Measurements from ENCODE around the gene PLA2G2F. TPM values are rescaled to one million over a fixed set of nuclear protein-coding genes. Genes with fewer than 3 reads are reported as not detected.

Gene PLA2G2F
- polyA plus RNA-seq, 3 donors: 0.40 to 0.64 (median 0.44) TPM

DNA sequence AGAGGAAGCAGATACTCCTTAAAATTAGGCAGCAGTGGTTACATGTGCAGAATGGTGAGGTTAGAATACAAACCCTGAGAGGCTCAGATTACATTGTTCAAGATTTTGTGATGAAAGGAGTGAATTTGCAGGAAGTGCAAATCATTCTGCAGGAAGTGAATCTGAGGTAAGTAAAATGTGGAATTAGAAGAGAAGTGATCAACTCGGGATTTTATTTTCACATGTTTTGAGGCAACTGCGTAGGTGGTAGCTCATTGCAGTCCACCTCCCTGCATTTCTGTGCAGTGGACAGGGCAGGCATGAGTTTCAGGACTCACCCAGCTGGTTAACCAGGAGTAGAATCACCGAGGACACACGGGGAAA is 49.3 kb downstream of the PLA2G2F start:
- DNase-seq: no peak

DNA sequence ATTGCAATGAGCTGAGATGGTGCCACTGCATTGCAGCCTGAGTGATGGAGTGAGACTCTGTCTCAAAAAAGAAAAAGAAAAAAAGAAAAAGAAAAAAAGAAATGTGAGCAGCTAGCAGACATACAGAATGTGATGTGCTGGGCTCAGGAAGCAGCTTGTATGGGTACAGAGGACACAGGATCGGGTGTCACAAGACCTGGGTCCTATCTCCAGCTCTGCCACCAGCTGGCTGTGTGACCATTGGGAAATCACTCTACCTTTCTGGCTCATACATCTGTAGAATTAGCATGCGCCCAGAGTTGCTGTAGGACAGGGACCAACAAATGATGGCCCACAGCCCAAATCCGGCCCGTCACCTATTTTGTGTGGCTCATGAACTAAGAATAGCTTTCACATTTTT is 50.5 kb downstream of the PLA2G2F start:
- DNase-seq: no peak

DNA sequence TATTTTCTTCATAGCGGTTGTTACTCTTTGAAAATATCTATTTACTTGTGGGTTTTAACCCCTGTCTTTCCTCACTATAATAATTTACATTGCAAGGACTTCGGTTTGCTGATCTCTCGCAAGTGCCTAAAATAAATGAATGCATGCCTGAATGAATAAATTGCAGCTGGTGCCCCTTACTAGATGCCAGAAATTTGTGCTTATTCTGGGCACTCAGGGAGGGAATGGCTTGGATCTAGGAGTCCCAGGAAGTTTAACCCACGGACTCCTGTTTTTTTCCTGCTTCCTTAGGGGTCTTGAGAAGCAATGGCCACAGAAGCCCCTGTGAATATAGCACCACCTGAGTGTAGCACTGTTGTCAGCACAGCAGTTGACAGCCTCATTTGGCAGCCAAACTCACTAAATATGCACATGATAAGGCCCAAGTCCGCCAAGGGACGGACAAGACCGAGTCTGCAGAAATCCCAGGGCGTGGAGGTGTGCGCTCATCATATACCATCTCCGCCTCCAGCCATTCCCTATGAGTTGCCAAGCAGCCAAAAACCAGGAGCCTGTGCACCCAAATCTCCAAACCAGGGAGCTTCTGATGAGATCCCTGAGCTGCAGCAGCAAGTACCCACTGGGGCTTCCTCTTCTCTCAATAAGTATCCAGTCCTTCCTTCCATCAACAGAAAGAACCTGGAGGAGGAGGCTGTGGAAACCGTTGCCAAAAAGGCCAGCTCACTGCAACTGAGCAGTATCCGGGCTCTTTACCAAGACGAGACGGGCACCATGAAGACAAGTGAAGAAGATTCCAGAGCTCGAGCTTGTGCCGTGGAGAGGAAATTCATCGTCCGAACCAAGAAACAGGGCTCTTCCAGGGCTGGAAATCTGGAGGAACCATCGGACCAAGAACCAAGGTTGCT is 51.4 kb downstream of the PLA2G2F start:
- no peak for DNase-seq

DNA sequence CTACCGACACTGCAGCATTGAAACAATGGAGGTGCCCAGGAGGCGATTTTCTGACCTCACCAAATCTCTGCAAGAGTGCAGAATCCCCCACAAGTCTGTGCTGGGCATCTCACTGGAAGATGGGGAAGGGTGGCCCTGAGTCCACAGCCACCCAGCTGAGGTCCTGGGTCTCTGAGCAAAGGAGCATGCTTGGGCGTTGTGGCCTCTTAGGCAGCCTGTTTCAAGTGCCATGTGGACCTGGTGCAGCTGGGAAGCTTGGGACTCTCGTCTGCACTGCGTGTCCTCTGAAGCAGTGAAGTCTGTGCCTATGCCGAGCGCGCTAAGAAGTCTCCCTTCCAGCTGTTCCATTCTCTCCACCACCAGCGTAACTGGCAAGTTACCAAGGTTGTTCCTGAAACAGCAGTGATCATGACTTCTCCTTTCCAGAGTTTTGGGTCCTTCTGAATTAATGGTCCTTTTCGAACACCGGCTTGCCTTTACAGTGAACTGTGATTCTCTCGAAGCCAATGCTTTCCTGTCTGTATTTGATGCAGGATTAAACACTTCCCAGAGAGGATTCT is 52.2 kb downstream of the PLA2G2F start:
- no peak for DNase-seq

DNA sequence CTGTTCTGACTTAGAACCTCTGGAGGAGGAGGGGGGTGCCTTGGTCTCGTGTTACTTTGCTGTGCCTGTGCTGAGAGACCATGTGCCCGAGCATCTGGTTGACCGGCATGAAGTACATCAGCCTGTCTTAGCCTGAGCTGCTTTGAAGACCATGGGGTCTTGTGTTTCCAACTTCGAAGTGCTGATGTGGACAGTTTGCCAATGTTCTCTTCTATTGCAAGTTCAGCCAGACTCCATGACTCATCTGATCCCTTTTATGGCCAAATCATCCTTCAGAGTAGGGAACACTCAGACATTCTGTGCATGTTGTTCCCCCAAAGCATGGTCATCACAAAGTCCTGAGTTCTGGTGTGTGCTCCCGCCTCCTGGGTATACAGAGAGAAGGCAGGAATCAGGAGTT is 53.2 kb downstream of the PLA2G2F start:
- no peak for DNase-seq

DNA sequence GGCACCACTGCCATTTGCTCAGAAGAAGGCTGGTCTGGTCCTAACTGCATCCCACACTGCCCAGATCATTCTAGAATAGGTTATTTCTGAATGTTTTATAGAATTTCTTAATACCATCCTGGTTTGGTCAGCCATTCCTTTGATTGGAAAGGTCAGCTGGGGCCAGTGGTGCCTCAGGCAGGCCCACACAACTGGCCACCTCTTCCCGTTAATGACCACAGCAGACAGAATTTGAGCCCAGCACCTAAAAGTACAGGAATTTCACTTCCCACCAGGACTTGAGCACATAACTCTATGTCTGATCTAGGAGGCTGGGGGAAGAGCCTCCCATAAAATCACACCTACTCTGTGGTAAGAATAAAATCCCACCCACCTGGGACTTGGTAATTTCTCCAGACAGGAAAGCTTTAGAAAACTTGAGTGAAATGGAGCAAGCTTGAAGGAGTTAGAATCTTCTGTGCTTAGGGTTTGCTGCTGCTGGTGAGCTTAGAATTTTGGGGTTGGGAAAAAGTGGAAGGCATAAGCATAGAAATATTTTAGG is 53.8 kb downstream of the PLA2G2F start:
- DNase-seq: no peak

DNA sequence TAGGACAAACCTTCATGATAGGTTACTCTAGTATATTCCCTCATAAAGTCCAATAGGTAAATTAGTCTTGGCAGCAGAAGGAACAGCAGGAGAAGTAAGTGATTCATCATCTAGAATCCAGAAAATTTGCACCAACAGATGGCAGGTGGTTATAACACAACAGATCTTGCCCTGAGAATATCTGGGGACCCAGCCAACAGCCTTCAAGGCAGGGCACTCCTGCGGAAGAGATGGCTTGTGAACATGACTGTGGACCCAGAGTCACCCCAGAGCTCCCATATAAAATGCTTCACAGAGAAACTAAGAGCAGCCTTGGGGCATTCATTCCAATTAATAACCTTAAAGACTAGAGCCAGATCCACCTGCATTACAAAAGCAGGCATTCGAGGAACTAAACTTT is 55.1 kb downstream of the PLA2G2F start:
- DNase-seq: no peak

DNA sequence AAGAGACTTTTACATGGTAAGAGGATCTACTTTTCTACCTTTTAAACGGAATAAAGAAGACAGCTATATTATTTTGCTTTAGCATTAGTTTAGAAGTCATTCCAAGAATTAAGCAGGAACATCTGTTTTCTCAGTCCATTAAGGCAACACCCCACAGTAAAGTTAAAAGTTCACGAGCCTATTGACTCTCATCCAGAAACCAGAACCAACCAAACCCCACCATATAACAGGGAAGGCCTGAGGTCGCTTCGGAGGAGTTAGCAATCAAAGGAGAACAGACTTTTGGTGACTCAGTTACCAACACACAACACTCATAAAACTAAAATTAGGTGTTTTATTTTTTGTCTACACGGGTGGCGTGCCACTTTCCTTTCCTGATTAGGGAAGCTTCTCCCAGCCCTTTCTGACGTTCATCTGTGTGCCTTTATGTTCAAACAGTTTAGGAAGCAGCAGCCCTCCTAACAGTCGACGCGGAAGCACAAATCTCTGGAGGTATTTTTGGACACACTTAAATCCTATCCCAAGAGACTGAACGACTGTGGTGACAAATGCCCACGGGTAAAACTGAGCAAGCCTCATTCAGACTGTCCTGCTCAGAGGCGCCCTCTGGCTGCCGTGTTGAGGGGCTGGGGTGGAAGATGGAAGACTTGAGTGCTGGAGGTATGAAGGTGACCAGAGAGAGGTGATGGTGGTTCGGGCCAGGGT is 55.8 kb downstream of the PLA2G2F start:
- no peak for DNase-seq

DNA sequence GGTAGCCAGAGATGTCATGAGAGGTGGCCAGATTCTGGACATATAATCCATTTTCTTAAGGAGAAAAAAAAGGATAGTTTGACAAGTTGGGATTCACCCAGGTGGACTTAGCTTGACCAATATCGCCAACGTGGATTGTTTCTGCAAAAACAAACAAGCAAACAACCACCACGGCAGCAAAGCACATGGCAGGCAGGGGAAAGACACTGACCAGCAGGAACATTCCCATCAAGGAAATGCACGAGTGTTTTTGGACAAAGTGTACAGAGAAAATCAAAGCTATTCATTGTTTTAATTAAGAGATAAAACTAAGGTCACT is 56.3 kb downstream of the PLA2G2F start:
- DNase-seq: no peak

DNA sequence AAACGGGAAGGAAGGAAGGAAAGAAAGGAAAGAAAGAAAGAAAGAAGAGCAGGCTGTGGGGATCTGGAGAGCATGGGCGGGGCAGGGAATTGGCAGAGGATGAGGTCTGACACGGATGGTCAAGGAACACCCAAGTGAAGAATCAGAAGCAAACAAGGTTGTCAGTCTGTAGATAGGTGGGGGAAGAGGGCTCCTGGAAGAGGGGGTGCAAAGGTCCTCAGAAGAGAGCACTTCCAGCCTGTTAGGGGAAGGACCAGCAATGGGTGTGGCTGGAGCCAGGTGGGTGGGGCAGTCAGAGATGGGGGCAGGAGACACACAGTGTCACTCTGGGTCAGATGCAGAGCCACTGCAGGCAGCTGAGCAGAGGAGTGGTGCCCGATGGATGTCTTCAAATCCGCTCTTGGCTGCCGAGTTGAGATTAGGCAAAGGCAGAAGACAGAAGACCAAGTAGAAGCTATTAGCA is 58.2 kb downstream of the PLA2G2F start:
- DNase-seq: no peak

DNA sequence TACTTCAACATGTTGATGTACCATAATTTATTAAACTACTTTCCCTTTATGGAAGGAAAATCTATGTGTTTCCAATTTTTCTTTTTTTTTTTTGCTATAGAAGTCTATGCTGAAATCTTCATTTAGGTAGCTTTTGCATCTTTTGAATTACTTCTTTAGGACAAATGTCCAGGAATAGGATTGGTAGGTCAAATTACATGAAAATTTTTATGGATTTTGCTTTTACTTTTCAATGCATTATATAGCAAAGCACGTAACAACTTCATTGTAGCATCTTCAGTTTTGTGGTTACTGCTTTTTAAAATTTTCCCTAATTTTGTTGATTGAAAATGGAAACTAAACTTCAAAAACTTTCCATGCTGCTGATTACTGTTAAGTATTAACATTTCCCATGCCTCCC is 59.2 kb downstream of the PLA2G2F start:
- DNase-seq: no peak

DNA sequence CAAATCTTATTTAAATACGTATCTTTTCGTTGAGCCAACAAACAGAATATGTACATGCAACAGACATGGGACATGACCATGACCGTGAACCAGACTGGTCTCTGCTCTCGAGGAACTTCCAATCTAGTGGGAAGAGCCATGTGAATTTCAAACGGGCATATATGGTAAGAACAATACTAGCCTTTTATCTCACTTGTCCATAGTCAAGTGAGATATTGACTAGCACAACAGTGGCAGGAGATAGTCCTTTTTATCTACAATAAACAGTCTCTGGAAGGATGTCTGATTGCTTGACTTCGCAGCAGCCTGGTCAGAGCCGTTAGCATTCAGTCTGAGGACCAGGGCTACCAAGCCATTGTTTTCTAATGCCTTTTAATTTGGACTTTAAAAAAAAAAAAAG is 59.8 kb downstream of the PLA2G2F start:
- DNase-seq: no peak

DNA sequence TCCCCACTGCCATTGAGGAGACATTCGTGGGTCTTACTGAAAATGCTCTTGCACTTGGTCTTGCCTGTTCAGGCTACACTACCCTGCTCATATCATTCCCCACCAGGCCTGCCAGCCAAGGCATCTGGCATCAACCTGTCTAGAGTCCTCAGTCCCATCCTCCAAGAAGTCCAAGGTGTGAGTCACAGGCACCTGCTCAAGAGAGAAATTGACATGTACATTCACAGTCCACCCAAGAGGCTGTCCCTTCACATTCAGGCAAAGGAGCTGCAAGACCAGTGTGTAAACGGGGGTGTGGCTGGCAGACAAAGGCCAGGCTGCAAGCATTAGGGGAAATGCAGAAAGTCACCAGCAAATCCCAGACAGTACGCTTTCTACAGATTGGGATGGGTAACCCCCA is 60.3 kb downstream of the PLA2G2F start:
- no peak for DNase-seq

DNA sequence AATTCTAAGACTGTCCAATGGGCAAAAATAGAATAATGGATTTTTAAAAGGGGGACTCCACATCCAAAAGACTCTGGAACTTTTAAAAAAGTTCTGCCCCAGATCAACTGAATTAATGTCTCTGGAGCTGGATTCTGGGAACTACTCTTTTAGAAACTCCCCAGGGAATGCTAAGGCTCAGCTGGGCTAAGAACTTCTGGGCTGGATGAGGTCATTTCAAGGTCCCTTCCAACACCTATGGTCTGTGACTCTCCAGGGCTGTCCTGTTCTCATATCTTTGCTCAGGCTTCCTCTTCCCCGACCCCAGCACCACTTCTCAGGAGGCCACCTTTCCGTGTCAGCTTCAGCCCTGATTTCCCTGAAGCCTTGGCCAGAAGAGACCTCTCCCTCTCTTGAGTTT is 60.7 kb downstream of the PLA2G2F start:
- DNase-seq: no peak

Other genes starting within 250 kb of the PLA2G2F start
- gene PLA2G2E, start 215.7 kb upstream of the PLA2G2F start, polyA plus RNA-seq (ENCODE audit: insufficient read length in 3 of 3): not detected
- gene PLA2G2A, start 159.7 kb upstream of the PLA2G2F start, polyA plus RNA-seq (ENCODE audit: insufficient read length in 3 of 3): under 1 TPM in 1 of 3 donors, not detected in 2; 0.23 TPM
- not detected for gene PLA2G5, start 69.1 kb upstream of the PLA2G2F start, polyA plus RNA-seq (ENCODE audit: insufficient read length in 3 of 3)
- gene PLA2G2D, start 19.8 kb upstream of the PLA2G2F start, polyA plus RNA-seq (ENCODE audit: insufficient read length in 3 of 3): under 1 TPM in 1 of 3 donors, not detected in 2; 0.04 TPM
- 1 to 10 TPM; 6.0 to 6.8 (median 6.5) TPM for gene UBXN10, start 46.8 kb downstream of the PLA2G2F start, polyA plus RNA-seq (ENCODE audit: insufficient read length in 3 of 3)
- gene PLA2G2C, start 47.2 kb downstream of the PLA2G2F start, polyA plus RNA-seq (ENCODE audit: insufficient read length in 3 of 3): under 1 TPM in 2 of 3 donors, not detected in 1; 0.12 to 0.14 TPM
- 1 to 10 TPM; 1.4 to 3.3 (median 1.8) TPM for gene VWA5B1, start 151.6 kb downstream of the PLA2G2F start, polyA plus RNA-seq (ENCODE audit: insufficient read length in 3 of 3)

All from renal pelvis (tissue), 4 donors.